OCI-LY1 (cell line): Measurements from ENCODE around the gene RNF11.

Source experiments
- CTCF ChIP-seq: fragments of 200-600 bp; sonication (generic), shearing (Covaris generic); IDR thresholded peaks from 2 replicates; pipeline ENCODE4 v1.5.1; 2017; ENCODE audit warnings: mild to moderate bottlenecking, antibody characterized with exemption, low read length, moderate library complexity, mixed read lengths
- EZH2 ChIP-seq: fragments of 200-600 bp; sonication (generic), shearing (Covaris generic); IDR thresholded peaks from 2 replicates; pipeline ENCODE4 v1.8.0; 2017; ENCODE audit warnings: borderline replicate concordance, mixed run types, mild to moderate bottlenecking, antibody characterized with exemption, low read length, moderate library complexity, mixed read lengths

DNA sequence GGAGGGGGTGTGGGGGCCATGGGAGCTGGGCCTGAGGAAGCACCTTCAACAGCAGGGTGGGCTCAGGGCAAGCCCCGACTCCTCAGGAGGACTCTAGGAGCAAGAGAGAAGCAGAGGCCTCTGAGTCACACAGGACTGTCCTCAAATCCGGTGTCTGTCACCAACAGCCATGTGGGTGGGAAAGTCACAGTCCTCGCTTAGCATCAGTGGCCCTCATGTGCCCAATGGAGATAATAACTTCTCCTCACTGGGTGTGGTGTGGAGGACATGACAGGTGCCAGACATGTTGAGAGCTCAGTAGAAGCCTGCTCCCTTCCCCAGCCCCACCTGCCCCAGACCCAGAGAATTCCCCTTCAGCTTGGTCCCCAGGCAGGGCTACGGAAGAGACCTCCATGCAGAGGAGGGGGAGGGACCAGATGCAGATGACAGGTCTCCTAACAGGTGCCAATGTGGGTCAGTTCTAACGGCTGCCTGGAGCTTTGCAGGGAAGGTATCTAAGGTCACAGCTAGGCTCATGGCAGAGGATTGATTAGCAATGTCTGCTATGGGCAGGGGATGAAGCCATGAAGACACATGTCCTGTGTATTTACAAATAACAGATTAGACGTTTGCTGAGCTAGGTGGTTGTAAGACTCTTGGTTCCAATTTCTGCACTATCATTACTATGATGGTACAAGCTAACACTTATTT, 64.1 kb downstream of the RNF11 start:
- no peak for TF ChIP-seq CTCF
- no peak for TF ChIP-seq EZH2
